IPS-20b (cell line): Measurements from ENCODE around the gene CAPN14.

Source experiments
- H3K27ac ChIP-seq: one replicate; pipeline ENCODE4 v1.5.1; 2013; ENCODE audit warnings: low read length
- H3K27me3 ChIP-seq: 2 replicates; pipeline ENCODE4 v1.6.1; 2013; ENCODE audit warnings: mild to moderate bottlenecking, low read length, inconsistent platforms; ENCODE audit not compliant: insufficient read depth
- H3K36me3 ChIP-seq: 2 replicates; pipeline ENCODE4 v1.6.1; 2013; ENCODE audit warnings: low read depth, mild to moderate bottlenecking, inconsistent platforms, low read length, moderate library complexity; ENCODE audit not compliant: insufficient read depth
- H3K4me1 ChIP-seq: 2 replicates; pipeline ENCODE4 v1.6.1; 2013; ENCODE audit warnings: mild to moderate bottlenecking, control low read depth, inconsistent platforms, low read length, moderate library complexity; ENCODE audit not compliant: insufficient read depth
- H3K4me3 ChIP-seq: 2 replicates; pipeline ENCODE4 v1.5.1; 2013; ENCODE audit warnings: mild to moderate bottlenecking, low read length, inconsistent platforms
- H3K9ac ChIP-seq: 2 replicates; pipeline ENCODE4 v1.6.1; 2013; ENCODE audit warnings: low read depth, mild to moderate bottlenecking, inconsistent platforms, low read length, moderate library complexity
- H3K9me3 ChIP-seq: 2 replicates; pipeline ENCODE4 v1.6.1; 2013; ENCODE audit warnings: mild to moderate bottlenecking, low read depth, low read length, inconsistent platforms; ENCODE audit not compliant: insufficient read depth

CAPN14 gene

GRCh38 chr2:31219131-31219969 is 2.0 kb upstream of the CAPN14 start:
- no peak overlapping the region for H3K9ac ChIP-seq
- no peak overlapping the region for H3K27ac ChIP-seq
- H3K4me3 ChIP-seq: no peak overlapping the region
- no peaks in the 10 kb centered on the region for H3K9me3 ChIP-seq
- H3K36me3 ChIP-seq: no peaks in the 10 kb centered on the region
- H3K4me1 ChIP-seq: no peaks in the 10 kb centered on the region
- no peaks in the 10 kb centered on the region for H3K27me3 ChIP-seq

GRCh38 chr2:31216734-31217133 is 581 bp downstream of the CAPN14 start:
- Histone ChIP-seq H3K9me3 (no peaks in the 10 kb centered on the region), H3K9ac (no peak overlapping the region), H3K4me3 (no peak overlapping the region), H3K27me3 (no peaks in the 10 kb centered on the region), H3K36me3 (no peaks in the 10 kb centered on the region), H3K27ac (no peak overlapping the region), H3K4me1 (no peaks in the 10 kb centered on the region)

GRCh38 chr2:31214444-31214915 is 2.8 kb downstream of the CAPN14 start:
- H3K9me3 ChIP-seq: no peaks in the 10 kb centered on the region
- H3K27me3 ChIP-seq: no peaks in the 10 kb centered on the region
- H3K9ac ChIP-seq: no peak overlapping the region
- no peak overlapping the region for H3K4me3 ChIP-seq
- no peak overlapping the region for H3K27ac ChIP-seq
- H3K4me1 ChIP-seq: no peaks in the 10 kb centered on the region
- no peaks in the 10 kb centered on the region for H3K36me3 ChIP-seq

GRCh38 chr2:31213601-31214443 is 3.5 kb downstream of the CAPN14 start:
- Histone ChIP-seq H3K4me1 (no peaks in the 10 kb centered on the region), H3K4me3 (no peak overlapping the region), H3K9ac (no peak overlapping the region), H3K27me3 (no peaks in the 10 kb centered on the region), H3K9me3 (no peaks in the 10 kb centered on the region), H3K27ac (no peak overlapping the region), H3K36me3 (no peaks in the 10 kb centered on the region)

- Histone ChIP-seq H3K4me1 (no peaks in the 10 kb centered on the region; the same call in 1 of the 2 replicates), H3K4me3 (no peak overlapping the region), H3K27ac (no peak overlapping the region), H3K9ac (no peak overlapping the region), H3K9me3 (no peaks in the 10 kb centered on the region), H3K27me3 (no peaks in the 10 kb centered on the region), H3K36me3 (no peaks in the 10 kb centered on the region)
These were observed 4.4 kb downstream of the CAPN14 start for GRCh38 chr2:31212659-31213600.

GRCh38 chr2:31208240-31208639 is 9.1 kb downstream of the CAPN14 start:
- H3K4me3 ChIP-seq: no peak overlapping the region
- no peak overlapping the region for H3K27ac ChIP-seq
- peak overlapping the region; percentile 37; the same call in 1 of the 2 replicates for H3K9ac ChIP-seq
- no peaks in the 10 kb centered on the region for H3K27me3 ChIP-seq
- H3K4me1 ChIP-seq: no peaks in the 10 kb centered on the region; the same call in 1 of the 2 replicates
- no peaks in the 10 kb centered on the region for H3K36me3 ChIP-seq
- H3K9me3 ChIP-seq: no peaks in the 10 kb centered on the region

GRCh38 chr2:31207790-31208189 is 9.5 kb downstream of the CAPN14 start:
- Histone ChIP-seq H3K27me3 (no peaks in the 10 kb centered on the region), H3K4me3 (no peak overlapping the region), H3K27ac (no peak overlapping the region), H3K36me3 (no peaks in the 10 kb centered on the region), H3K9me3 (no peaks in the 10 kb centered on the region), H3K4me1 (no peaks in the 10 kb centered on the region; the same call in 1 of the 2 replicates), H3K9ac (peak overlapping the region; percentile 37; the same call in 1 of the 2 replicates)

GRCh38 chr2:31205613-31206012 is 11.7 kb downstream of the CAPN14 start:
- Histone ChIP-seq H3K4me3 (no peak overlapping the region), H3K9ac (no peak overlapping the region), H3K27me3 (no peaks in the 10 kb centered on the region), H3K36me3 (no peaks in the 10 kb centered on the region), H3K27ac (no peak overlapping the region), H3K9me3 (no peaks in the 10 kb centered on the region), H3K4me1 (no peaks in the 10 kb centered on the region; the same call in 1 of the 2 replicates)

- no peak overlapping the region for H3K27ac ChIP-seq
- no peaks in the 10 kb centered on the region; the same call in 1 of the 2 replicates for H3K4me1 ChIP-seq
- no peaks in the 10 kb centered on the region for H3K36me3 ChIP-seq
- no peaks in the 10 kb centered on the region for H3K9me3 ChIP-seq
- no peak overlapping the region for H3K4me3 ChIP-seq
- H3K27me3 ChIP-seq: no peaks in the 10 kb centered on the region
- H3K9ac ChIP-seq: no peak overlapping the region
These were observed 12.1 kb downstream of the CAPN14 start for GRCh38 chr2:31205186-31205585.

GRCh38 chr2:31204783-31205182 is 12.5 kb downstream of the CAPN14 start:
- no peak overlapping the region for H3K27ac ChIP-seq
- no peak overlapping the region for H3K9ac ChIP-seq
- H3K4me3 ChIP-seq: no peak overlapping the region
- H3K4me1 ChIP-seq: no peaks in the 10 kb centered on the region; the same call in 1 of the 2 replicates
- H3K36me3 ChIP-seq: no peaks in the 10 kb centered on the region
- no peaks in the 10 kb centered on the region for H3K27me3 ChIP-seq
- no peaks in the 10 kb centered on the region for H3K9me3 ChIP-seq

GRCh38 chr2:31203916-31204315 is 13.4 kb downstream of the CAPN14 start:
- Histone ChIP-seq H3K27me3 (no peaks in the 10 kb centered on the region), H3K9ac (no peak overlapping the region), H3K36me3 (no peaks in the 10 kb centered on the region), H3K27ac (no peak overlapping the region), H3K4me1 (no peaks in the 10 kb centered on the region; the same call in 1 of the 2 replicates), H3K9me3 (no peaks in the 10 kb centered on the region), H3K4me3 (no peak overlapping the region)
